K562 (cell line): Measurements from ENCODE around the gene NUDT22.

Experiments
- CTBP1 ChIP-seq: fragments of 450-650 bp; IDR thresholded peaks from 2 replicates; pipeline ENCODE4 v1.6.1; 2016; ENCODE audit warnings: borderline replicate concordance
- ESRRB ChIP-seq: fragments of 250-450 bp; sonication (Bioruptor Pico); IDR thresholded peaks from 2 replicates; pipeline ENCODE4 v1.5.0; 2020; ENCODE audit warnings: mild to moderate bottlenecking, moderate library complexity, borderline replicate concordance
- GABPB2 ChIP-seq: fragments of 250-450 bp; sonication (Bioruptor Pico); conservative IDR thresholded peaks from 2 replicates; pipeline ENCODE4 v1.5.1; 2021; ENCODE audit warnings: mild to moderate bottlenecking
- POLR2AphosphoS5 ChIP-seq: IDR thresholded peaks from 2 replicates; pipeline ENCODE4 v1.6.1; 2011; ENCODE audit warnings: mild to moderate bottlenecking, low read depth, low read length, moderate library complexity; ENCODE audit not compliant: control insufficient read depth, insufficient read depth
- ZBTB8A ChIP-seq: fragments of 450-650 bp; IDR thresholded peaks from 2 replicates; pipeline ENCODE4 v1.6.1; 2018; ENCODE audit warnings: mild to moderate bottlenecking, moderate library complexity; ENCODE audit not compliant: partially characterized antibody
- TF ChIP-seq, protein P1 (sequence below): sonication (generic); formaldehyde crosslinking; IDR thresholded peaks from 2 replicates; pipeline ENCODE4 v1.9.0; 2022; ENCODE audit warnings: mild to moderate bottlenecking, missing genetic modification reagents
- TF ChIP-seq, protein P2 (sequence below), 3 experiments: IDR thresholded peaks in 2 of 3; conservative IDR thresholded peaks in 1 of 3; 2 replicates each; pipeline ENCODE4 v1.5.1; 2011 to 2012; ENCODE audit warnings: low read length in 3 of 3, mild to moderate bottlenecking in 3 of 3, control low read depth in 2 of 3, improper control_type of control experiment in 1 of 3, inconsistent platforms in 1 of 3, low read depth in 1 of 3, mixed read lengths in 1 of 3, moderate library complexity in 1 of 3; ENCODE audit not compliant: insufficient read depth in 2 of 3
- TF ChIP-seq, protein P3 (sequence below), 2 experiments: fragments of 150-350 bp in 1 of 2; IDR thresholded peaks; 2 replicates each; pipeline ENCODE4 v1.6.1; 2012 to 2016; ENCODE audit warnings: low read depth in 2 of 2, low read length in 2 of 2, mild to moderate bottlenecking in 1 of 2, moderate library complexity in 1 of 2

DNA sequence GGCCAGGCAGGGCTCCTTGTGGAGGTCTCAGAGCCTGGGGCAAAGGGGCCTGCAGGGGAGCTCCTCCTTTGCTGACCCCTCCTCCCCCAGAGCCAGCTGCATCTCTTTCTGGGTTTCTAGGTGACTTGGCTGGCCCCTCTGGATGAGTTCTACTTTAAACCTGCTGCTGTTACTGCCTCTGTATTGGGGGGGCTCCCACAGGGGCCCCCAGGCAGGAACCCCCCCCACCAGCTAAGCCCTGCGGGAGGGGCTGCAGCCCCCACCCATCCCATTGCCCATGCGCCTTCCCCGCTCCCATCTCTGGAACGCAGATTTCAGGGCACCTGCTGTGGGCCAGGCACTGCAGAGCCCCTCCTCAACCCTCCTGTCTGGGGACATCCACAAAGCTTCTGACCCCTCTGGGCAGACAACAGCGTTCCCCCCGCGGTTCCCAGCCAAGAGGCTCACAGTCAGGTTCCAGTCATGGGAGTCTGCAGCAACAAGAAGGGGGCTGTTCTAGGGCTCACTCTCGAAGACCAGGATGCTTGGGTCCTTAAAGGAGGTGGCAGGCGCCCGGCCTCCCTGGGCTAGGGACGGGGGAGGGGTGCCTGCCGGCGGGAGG, 24.4 kb downstream of the NUDT22 start:
- no peak for TF ChIP-seq POLR2AphosphoS5
- TF ChIP-seq ZBTB8A, result no peak
- TF ChIP-seq, protein P1, sequence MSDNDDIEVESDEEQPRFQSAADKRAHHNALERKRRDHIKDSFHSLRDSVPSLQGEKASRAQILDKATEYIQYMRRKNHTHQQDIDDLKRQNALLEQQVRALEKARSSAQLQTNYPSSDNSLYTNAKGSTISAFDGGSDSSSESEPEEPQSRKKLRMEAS (CRISPR knock-in tag), result no peak
- TF ChIP-seq, protein P2, sequence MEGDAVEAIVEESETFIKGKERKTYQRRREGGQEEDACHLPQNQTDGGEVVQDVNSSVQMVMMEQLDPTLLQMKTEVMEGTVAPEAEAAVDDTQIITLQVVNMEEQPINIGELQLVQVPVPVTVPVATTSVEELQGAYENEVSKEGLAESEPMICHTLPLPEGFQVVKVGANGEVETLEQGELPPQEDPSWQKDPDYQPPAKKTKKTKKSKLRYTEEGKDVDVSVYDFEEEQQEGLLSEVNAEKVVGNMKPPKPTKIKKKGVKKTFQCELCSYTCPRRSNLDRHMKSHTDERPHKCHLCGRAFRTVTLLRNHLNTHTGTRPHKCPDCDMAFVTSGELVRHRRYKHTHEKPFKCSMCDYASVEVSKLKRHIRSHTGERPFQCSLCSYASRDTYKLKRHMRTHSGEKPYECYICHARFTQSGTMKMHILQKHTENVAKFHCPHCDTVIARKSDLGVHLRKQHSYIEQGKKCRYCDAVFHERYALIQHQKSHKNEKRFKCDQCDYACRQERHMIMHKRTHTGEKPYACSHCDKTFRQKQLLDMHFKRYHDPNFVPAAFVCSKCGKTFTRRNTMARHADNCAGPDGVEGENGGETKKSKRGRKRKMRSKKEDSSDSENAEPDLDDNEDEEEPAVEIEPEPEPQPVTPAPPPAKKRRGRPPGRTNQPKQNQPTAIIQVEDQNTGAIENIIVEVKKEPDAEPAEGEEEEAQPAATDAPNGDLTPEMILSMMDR (IDR thresholded peaks at IDR 0.05 in 2 of 3, conservative IDR thresholded peaks at IDR 0.05 in 1 of 3; ENCODE audit: insufficient read depth in 2 of 3, low read depth in 1 of 3, low read length in 3 of 3), result no peak
- no peak for TF ChIP-seq CTBP1
- TF ChIP-seq, protein P3, sequence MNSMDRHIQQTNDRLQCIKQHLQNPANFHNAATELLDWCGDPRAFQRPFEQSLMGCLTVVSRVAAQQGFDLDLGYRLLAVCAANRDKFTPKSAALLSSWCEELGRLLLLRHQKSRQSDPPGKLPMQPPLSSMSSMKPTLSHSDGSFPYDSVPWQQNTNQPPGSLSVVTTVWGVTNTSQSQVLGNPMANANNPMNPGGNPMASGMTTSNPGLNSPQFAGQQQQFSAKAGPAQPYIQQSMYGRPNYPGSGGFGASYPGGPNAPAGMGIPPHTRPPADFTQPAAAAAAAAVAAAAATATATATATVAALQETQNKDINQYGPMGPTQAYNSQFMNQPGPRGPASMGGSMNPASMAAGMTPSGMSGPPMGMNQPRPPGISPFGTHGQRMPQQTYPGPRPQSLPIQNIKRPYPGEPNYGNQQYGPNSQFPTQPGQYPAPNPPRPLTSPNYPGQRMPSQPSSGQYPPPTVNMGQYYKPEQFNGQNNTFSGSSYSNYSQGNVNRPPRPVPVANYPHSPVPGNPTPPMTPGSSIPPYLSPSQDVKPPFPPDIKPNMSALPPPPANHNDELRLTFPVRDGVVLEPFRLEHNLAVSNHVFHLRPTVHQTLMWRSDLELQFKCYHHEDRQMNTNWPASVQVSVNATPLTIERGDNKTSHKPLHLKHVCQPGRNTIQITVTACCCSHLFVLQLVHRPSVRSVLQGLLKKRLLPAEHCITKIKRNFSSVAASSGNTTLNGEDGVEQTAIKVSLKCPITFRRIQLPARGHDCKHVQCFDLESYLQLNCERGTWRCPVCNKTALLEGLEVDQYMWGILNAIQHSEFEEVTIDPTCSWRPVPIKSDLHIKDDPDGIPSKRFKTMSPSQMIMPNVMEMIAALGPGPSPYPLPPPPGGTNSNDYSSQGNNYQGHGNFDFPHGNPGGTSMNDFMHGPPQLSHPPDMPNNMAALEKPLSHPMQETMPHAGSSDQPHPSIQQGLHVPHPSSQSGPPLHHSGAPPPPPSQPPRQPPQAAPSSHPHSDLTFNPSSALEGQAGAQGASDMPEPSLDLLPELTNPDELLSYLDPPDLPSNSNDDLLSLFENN (IDR thresholded peaks at IDR 0.05; ENCODE audit: low read depth in 2 of 2, low read length in 2 of 2), result no peak
- no peak for TF ChIP-seq GABPB2 (CRISPR knock-in tag)
- no peak for TF ChIP-seq ESRRB
